Caco-2 (cell line): Measurements from ENCODE around the gene USP37. TPM values are rescaled to one million over a fixed set of nuclear protein-coding genes. Genes with fewer than 3 reads are reported as not detected.

ENCODE experiments used
- BruUV-seq: library from RNA; stranded (reverse); fragments of 400-500 nt; replicated peaks from 2 replicates; lab custom pipeline; 2021; lab: Mats Ljungman, UMichigan
- CTCF ChIA-PET: fragments of 300-600 bp; sonication (Branson Sonifier 250); formaldehyde crosslinking; loops from one replicate; lab custom pipeline; 2022; ENCODE audit warnings: antibody characterized with exemption; lab: Charles Lee
- POLR2A ChIA-PET: fragments of 300-600 bp; sonication (Branson Sonifier 250); formaldehyde crosslinking; loops from one replicate; lab custom pipeline; 2022; ENCODE audit warnings: antibody characterized with exemption; lab: Charles Lee
- DNase-seq, 2 experiments: peaks; one replicate each; pipeline versions ENCODE4 v3.0.0 to v3.0.0-alpha.2; 2020 to 2022
- H3K27me3 ChIP-seq: replicated peaks from 2 replicates; pipeline ENCODE4 v1.6.0; 2011; ENCODE audit warnings: low read length; ENCODE audit not compliant: control insufficient read depth, insufficient read depth
- H3K36me3 ChIP-seq: 2 replicates; pipeline ENCODE4 v1.5.1; 2011; ENCODE audit warnings: low read length; ENCODE audit not compliant: control insufficient read depth, insufficient read depth
- H3K4me1 ChIP-seq: fragments of 250-450 bp; sonication (Bioruptor Pico); 2 replicates; pipeline ENCODE4 v1.5.1; 2020; ENCODE audit warnings: mild to moderate bottlenecking
- H3K4me3 ChIP-seq: 2 replicates; pipeline ENCODE4 v1.5.1; 2011; ENCODE audit warnings: low read depth, mild to moderate bottlenecking, control low read depth, low read length
- H3K9me3 ChIP-seq: fragments of 250-450 bp; sonication (Bioruptor Pico); 2 replicates; pipeline ENCODE4 v1.5.1; 2020; ENCODE audit warnings: mild to moderate bottlenecking, moderate library complexity
- H3K27ac Mint-ChIP-seq: one replicate; pipeline ENCODE4 v1.8.0; 2022; ENCODE audit warnings: mixed read lengths; ENCODE audit not compliant: unreplicated experiment
- H3K27me3 Mint-ChIP-seq: one replicate; pipeline ENCODE4 v1.8.0; 2022; ENCODE audit warnings: mixed read lengths; ENCODE audit not compliant: insufficient read depth, unreplicated experiment
- H3K36me3 Mint-ChIP-seq: one replicate; pipeline ENCODE4 v1.8.0; 2022; ENCODE audit warnings: mild to moderate bottlenecking, mixed read lengths; ENCODE audit not compliant: insufficient read depth, unreplicated experiment
- H3K4me1 Mint-ChIP-seq: one replicate; pipeline ENCODE4 v1.8.0; 2022; ENCODE audit warnings: low read depth, mixed read lengths; ENCODE audit not compliant: unreplicated experiment
- H3K4me3 Mint-ChIP-seq: one replicate; pipeline ENCODE4 v1.8.0; 2022; ENCODE audit warnings: mild to moderate bottlenecking, moderate library complexity, mixed read lengths; ENCODE audit not compliant: unreplicated experiment
- H3K9me3 Mint-ChIP-seq: one replicate; pipeline ENCODE4 v1.8.0; 2022; ENCODE audit warnings: mixed read lengths; ENCODE audit not compliant: unreplicated experiment
- CTCF ChIP-seq, 2 experiments: fragments of 200-600 bp in 1 of 2; IDR thresholded peaks; 1 replicate in 1 of 2; 2 replicates in 1 of 2; pipeline versions ENCODE4 v1.5.1 to v1.8.0; 2011 to 2022; ENCODE audit warnings: antibody characterized with exemption in 1 of 2, control low read depth in 1 of 2, inconsistent platforms in 1 of 2, low read depth in 1 of 2, low read length in 1 of 2, mild to moderate bottlenecking in 1 of 2, moderate library complexity in 1 of 2; ENCODE audit not compliant: insufficient read depth in 1 of 2, severe bottlenecking in 1 of 2, unreplicated experiment in 1 of 2
- intact Hi-C: fragments of 100-400 bp; cut with micrococcal nuclease; formaldehyde crosslinking; loops from one replicate; pipeline ENCODE4 v1.10.0; 2022; ENCODE audit not compliant: unreplicated experiment
- total RNA-seq: library from RNA; stranded (reverse); gene quantifications from 2 replicates; pipeline ENCODE4 v1.2.3, GENCODE V29; 2022

USP37 gene
- total RNA-seq, 1 experiment from 2014 or later, result 22.2 TPM

- BruUV-seq, result no TSS peak
- Mint-ChIP-seq H3K4me1 (peaks cover 6% of the 10 kb centered on the region), H3K4me3 (no peak overlapping the region), H3K27me3 (no peaks in the 10 kb centered on the region), H3K27ac (no peak overlapping the region), H3K9me3 (no peaks in the 10 kb centered on the region), H3K36me3 (peaks cover 97% of the 10 kb centered on the region)
- H3K36me3 ChIP-seq, result peaks cover 22% of the 10 kb centered on the region
- peak in 1 of 2 experiments; percentile 22 for DNase-seq
- intact Hi-C loops, result no loop called here
- no peak overlapping the region for H3K4me3 ChIP-seq
- ChIA-PET CTCF (interaction anchor here (1.4 kb wide), 1 partner anchor 13 kb away, joined by 11 read pairs; the partner anchor contains the start of gene VIL1), POLR2A (interaction anchor here (0.7 to 1.4 kb wide), 2 partner anchors 13 to 136 kb away, joined by 5 to 14 read pairs; partner anchors contain the start of gene VIL1)
- no peaks in the 10 kb centered on the region for H3K9me3 ChIP-seq
- no peak for TF ChIP-seq CTCF (IDR thresholded peaks at IDR 0.05; ENCODE audit: insufficient read depth in 1 of 2, low read depth in 1 of 2, low read length in 1 of 2, severe bottlenecking in 1 of 2, unreplicated experiment in 1 of 2)
- no peaks in the 10 kb centered on the region for H3K27me3 ChIP-seq
- no peaks in the 10 kb centered on the region for H3K4me1 ChIP-seq
Observed at GRCh38 chr2:218431878-218432277, 136.3 kb downstream of the USP37 start.

GRCh38 chr2:218430721-218431120 lies 137.4 kb downstream of the USP37 start:
- H3K36me3 ChIP-seq, result peaks cover 18% of the 10 kb centered on the region
- CTCF ChIA-PET, result interaction anchor here (0.5 to 1.4 kb wide), 3 partner anchors 10 to 31 kb away, joined by 3 to 11 read pairs (median 3); partner anchors contain the start of genes CTDSP1 and VIL1

More at GRCh38 chr2:218430721-218431120, 137.4 kb downstream of the USP37 start:
- H3K36me3 Mint-ChIP-seq, result peaks cover 97% of the 10 kb centered on the region
- DNase-seq, result peak in 1 of 2 experiments; percentile 22
- no peak for TF ChIP-seq CTCF (IDR thresholded peaks at IDR 0.05; ENCODE audit: insufficient read depth in 1 of 2, low read depth in 1 of 2, low read length in 1 of 2, severe bottlenecking in 1 of 2, unreplicated experiment in 1 of 2)
- BruUV-seq, result no TSS peak
- Histone ChIP-seq H3K9me3 (no peaks in the 10 kb centered on the region), H3K27me3 (no peaks in the 10 kb centered on the region), H3K4me1 (no peaks in the 10 kb centered on the region), H3K4me3 (no peak overlapping the region)
- no peaks in the 10 kb centered on the region for H3K9me3 Mint-ChIP-seq
- POLR2A ChIA-PET, result interaction anchor here (0.8 to 1.4 kb wide), 2 partner anchors 12 to 14 kb away, joined by 4 to 5 read pairs; partner anchors contain the start of gene VIL1
- H3K4me3 Mint-ChIP-seq, result no peak overlapping the region
- peaks cover 6% of the 10 kb centered on the region for H3K4me1 Mint-ChIP-seq
- intact Hi-C loops, result no loop called here
- no peaks in the 10 kb centered on the region for H3K27me3 Mint-ChIP-seq
- H3K27ac Mint-ChIP-seq, result peak overlapping the region; percentile 14
